ENCODE results near the gene PKHD1. TPM values are rescaled to one million over a fixed set of nuclear protein-coding genes. Genes with fewer than 3 reads are reported as not detected.

PKHD1 gene
- total and polyA plus RNA-seq, 2 of the 13 experiments (the other 11 are each of a cell fraction or from before 2014, with no cell fraction given), result 0.01 to 0.13 TPM

- TF ChIP-seq BCLAF1 (IDR thresholded peaks at IDR 0.05) (no peak), ZKSCAN8 (CRISPR knock-in tag; IDR thresholded peaks at IDR 0.05; ENCODE audit: borderline replicate concordance) (0 out of 2 replicates have a peak, but pooled peaks have one; percentile 38), ZNF512B (CRISPR knock-in tag; IDR thresholded peaks at IDR 0.05; ENCODE audit: borderline replicate concordance) (no peak), RFX3 (CRISPR knock-in tag; IDR thresholded peaks at IDR 0.05) (no peak), ZNF552 (CRISPR knock-in tag; IDR thresholded peaks at IDR 0.05; ENCODE audit: borderline replicate concordance) (no peak), ZNF713 (CRISPR knock-in tag; IDR thresholded peaks at IDR 0.05) (no peak), GTF3A (CRISPR knock-in tag; conservative IDR thresholded peaks at IDR 0.05) (no peak), ZNF580 (CRISPR knock-in tag; IDR thresholded peaks at IDR 0.05; ENCODE audit: borderline replicate concordance, low read depth) (0 out of 2 replicates have a peak, but pooled peaks have one; percentile 40), BRF2 (CRISPR knock-in tag; IDR thresholded peaks at IDR 0.05) (no peak), ZNF576 (CRISPR knock-in tag; IDR thresholded peaks at IDR 0.05) (peak; percentile 99), ZNF557 (CRISPR knock-in tag; IDR thresholded peaks at IDR 0.05) (0 out of 2 replicates have a peak, but pooled peaks have one; percentile 25), ZNF569 (CRISPR knock-in tag; IDR thresholded peaks at IDR 0.05; ENCODE audit: borderline replicate concordance) (no peak), SMAD3 (CRISPR knock-in tag; IDR thresholded peaks at IDR 0.05) (no peak), ZMYM2 (CRISPR knock-in tag; IDR thresholded peaks at IDR 0.05) (no peak), ZNF563 (CRISPR knock-in tag; IDR thresholded peaks at IDR 0.05) (no peak), GLI4 (CRISPR knock-in tag; IDR thresholded peaks at IDR 0.05; ENCODE audit: borderline replicate concordance) (no peak), ETV5 (CRISPR knock-in tag; IDR thresholded peaks at IDR 0.05; ENCODE audit: borderline replicate concordance) (peak; percentile 12; the same call in 1 of the 2 replicates), GPN1 (CRISPR knock-in tag; IDR thresholded peaks at IDR 0.05; ENCODE audit: borderline replicate concordance) (no peak), CERS6 (CRISPR knock-in tag; IDR thresholded peaks at IDR 0.05) (no peak), ELF3 (CRISPR knock-in tag; IDR thresholded peaks at IDR 0.05) (peak; percentile 59), ZNF274 (CRISPR knock-in tag; IDR thresholded peaks at IDR 0.05) (no peak), KLF13 (CRISPR knock-in tag; IDR thresholded peaks at IDR 0.05) (no peak)
Measured at GRCh38 chr6:51959744-51960383, 127.5 kb downstream of the PKHD1 start (continued).

All from HepG2 (cell line).